IPS DF 6.9 (cell line): Measurements from ENCODE around the gene H6PD.

Experiments
- DNase-seq: peaks from one replicate; pipeline ENCODE4 v3.0.0-alpha.2; 2013; ENCODE audit warnings: low read depth, low spot score
- H3K27ac ChIP-seq: one replicate; pipeline ENCODE4 v1.5.1; 2013; ENCODE audit warnings: low read length, control low read depth
- H3K27me3 ChIP-seq: 2 replicates; pipeline ENCODE4 v1.6.1; 2013; ENCODE audit warnings: mild to moderate bottlenecking, low read length; ENCODE audit not compliant: control insufficient read depth, insufficient read depth
- H3K36me3 ChIP-seq: 2 replicates; pipeline ENCODE4 v1.6.1; 2013; ENCODE audit warnings: low read length; ENCODE audit not compliant: control insufficient read depth, insufficient read depth
- H3K4me1 ChIP-seq: 2 replicates; pipeline ENCODE4 v1.6.1; 2013; ENCODE audit warnings: low read length; ENCODE audit not compliant: control insufficient read depth, insufficient read depth
- H3K4me3 ChIP-seq: 2 replicates; pipeline ENCODE4 v1.5.1; 2013; ENCODE audit warnings: mild to moderate bottlenecking, low read length
- H3K9me3 ChIP-seq: 2 replicates; pipeline ENCODE4 v1.6.1; 2013; ENCODE audit warnings: low read length, inconsistent platforms; ENCODE audit not compliant: control insufficient read depth, insufficient read depth
- WGBS: extraction: QIAGEN DNeasy Blood & Tissue Kit; methylation state at CpG from one replicate; pipeline ENCODE4 v1.1.7; 2013; ENCODE audit warnings: mixed read lengths, missing lambda C conversion rate; ENCODE audit not compliant: insufficient read length, insufficient coverage; 5-methylcytosine and 5-hydroxymethylcytosine counted together

The H6PD gene

DNA sequence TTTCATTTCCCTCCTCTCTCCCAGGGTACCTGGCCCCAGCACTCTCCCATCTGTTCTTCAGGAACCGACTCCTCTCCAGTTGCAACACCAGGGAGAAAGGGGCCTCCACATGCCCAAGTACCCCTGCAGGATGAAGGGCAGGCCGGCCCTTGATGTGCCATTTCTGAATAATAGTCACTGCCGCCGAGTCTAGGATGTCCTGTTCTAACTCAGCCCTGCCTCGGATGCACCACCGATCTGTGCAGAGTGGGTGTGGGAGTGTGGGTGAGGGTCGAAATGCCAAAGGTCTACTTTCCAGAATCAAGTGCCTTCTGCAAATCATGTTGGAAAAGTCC is 32.7 kb downstream of the H6PD start:
- H3K27me3 ChIP-seq = no peaks in the 10 kb centered on the region
- no peaks in the 10 kb centered on the region for H3K9me3 ChIP-seq
- no peak overlapping the region for H3K27ac ChIP-seq
- no peak overlapping the region for H3K4me3 ChIP-seq
- H3K4me1 ChIP-seq = no peaks in the 10 kb centered on the region; the same call in 1 of the 2 replicates
- peaks cover 3% of the 10 kb centered on the region; the same call in 1 of the 2 replicates for H3K36me3 ChIP-seq
- DNase-seq = no peak
- WGBS = no CpG with 5 or more reads among the region's 7 CpGs

DNA sequence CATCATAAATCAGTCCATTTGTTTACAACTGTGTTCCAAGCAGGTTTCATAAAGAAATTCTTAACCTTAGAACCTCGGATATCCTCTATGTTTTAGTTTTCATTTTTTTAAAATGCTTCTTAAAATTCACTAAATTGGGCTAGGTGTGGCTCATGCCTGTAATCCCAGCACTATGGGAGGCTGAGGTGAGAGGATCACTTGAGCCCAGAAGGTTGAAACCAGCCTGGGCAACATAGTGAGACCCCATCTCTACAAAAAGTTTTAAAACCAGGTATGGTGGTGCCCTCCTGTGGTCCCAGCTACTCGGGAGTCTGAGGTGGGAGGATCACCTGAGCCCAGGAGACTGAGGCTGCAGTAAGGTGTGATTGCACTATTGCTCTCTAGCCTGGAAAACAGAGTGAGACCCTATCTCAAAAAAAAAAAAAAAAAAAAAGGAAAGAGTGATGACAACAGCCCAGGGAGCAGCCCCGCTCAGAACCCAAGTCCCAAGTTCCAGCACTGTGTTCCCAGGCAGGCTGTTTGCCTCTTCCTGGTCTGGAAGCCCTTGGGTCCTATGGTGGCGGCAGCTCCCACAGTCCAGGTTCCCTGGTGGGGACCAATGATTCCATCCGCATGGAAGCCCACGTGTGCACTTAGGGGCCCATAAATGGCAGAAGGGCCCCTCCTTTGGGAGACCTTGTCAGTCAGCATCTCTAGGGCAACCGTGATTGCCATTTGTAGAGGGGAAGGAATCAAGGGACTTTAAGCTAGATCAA is 33.4 kb downstream of the H6PD start:
- Histone ChIP-seq H3K4me1 (no peaks in the 10 kb centered on the region; the same call in 1 of the 2 replicates), H3K27ac (no peak overlapping the region), H3K4me3 (no peak overlapping the region), H3K36me3 (peaks cover 3% of the 10 kb centered on the region; the same call in 1 of the 2 replicates), H3K27me3 (no peaks in the 10 kb centered on the region), H3K9me3 (no peaks in the 10 kb centered on the region)
- DNase-seq = no peak
- WGBS = no CpG with 5 or more reads among the region's 7 CpGs

DNA sequence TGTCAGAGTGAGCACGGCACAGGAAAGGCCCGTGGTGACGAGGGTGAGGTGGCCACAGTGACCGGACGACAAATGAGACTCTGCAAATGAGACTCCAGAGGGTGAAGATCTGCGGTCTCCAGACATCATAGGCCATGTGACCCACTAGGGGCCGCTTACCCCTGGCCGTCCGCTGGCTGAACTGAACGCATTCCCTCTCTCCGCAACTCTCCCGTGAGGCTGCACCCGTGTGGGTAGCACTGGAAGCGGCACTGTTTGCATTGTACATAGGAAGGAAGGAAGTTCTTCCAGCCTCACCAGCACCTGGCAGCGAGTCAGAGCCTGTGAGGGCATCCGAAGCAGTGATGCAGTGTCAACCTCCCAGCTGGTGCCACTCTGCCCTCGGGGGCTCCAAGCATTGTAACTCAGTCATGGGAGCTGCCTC is 34.5 kb downstream of the H6PD start:
- Histone ChIP-seq H3K4me1 (no peaks in the 10 kb centered on the region; the same call in 1 of the 2 replicates), H3K9me3 (no peaks in the 10 kb centered on the region), H3K36me3 (peaks cover 3% of the 10 kb centered on the region; the same call in 1 of the 2 replicates), H3K27ac (no peak overlapping the region), H3K27me3 (no peaks in the 10 kb centered on the region), H3K4me3 (no peak overlapping the region)
- no peak for DNase-seq
- no CpG with 5 or more reads among the region's 17 CpGs for WGBS

DNA sequence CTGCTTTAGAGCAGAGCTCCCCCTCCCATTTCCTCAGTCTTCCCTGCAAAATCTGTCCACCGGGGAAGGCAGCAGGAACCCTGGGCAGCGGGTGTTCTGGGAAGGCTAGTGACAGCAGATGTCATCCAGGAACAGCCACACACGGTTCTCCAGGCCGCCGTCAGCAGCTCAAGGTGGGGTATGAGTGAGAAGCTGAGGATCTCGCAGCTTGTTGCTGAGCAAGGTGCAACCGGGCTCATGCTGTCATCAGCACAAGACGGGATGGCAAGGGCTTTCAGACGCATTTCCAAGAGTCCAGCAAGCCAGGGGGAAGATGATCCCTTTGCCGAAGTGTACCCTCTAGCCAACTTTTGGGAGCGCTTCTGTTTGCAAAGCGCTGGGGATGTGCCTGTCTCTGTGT is 35.1 kb downstream of the H6PD start:
- Histone ChIP-seq H3K4me1 (no peaks in the 10 kb centered on the region; the same call in 1 of the 2 replicates), H3K27ac (no peak overlapping the region), H3K9me3 (no peaks in the 10 kb centered on the region), H3K36me3 (no peaks in the 10 kb centered on the region; the same call in 1 of the 2 replicates), H3K4me3 (no peak overlapping the region), H3K27me3 (no peaks in the 10 kb centered on the region)
- no peak for DNase-seq
- WGBS = no CpG with 5 or more reads among the region's 12 CpGs

DNA sequence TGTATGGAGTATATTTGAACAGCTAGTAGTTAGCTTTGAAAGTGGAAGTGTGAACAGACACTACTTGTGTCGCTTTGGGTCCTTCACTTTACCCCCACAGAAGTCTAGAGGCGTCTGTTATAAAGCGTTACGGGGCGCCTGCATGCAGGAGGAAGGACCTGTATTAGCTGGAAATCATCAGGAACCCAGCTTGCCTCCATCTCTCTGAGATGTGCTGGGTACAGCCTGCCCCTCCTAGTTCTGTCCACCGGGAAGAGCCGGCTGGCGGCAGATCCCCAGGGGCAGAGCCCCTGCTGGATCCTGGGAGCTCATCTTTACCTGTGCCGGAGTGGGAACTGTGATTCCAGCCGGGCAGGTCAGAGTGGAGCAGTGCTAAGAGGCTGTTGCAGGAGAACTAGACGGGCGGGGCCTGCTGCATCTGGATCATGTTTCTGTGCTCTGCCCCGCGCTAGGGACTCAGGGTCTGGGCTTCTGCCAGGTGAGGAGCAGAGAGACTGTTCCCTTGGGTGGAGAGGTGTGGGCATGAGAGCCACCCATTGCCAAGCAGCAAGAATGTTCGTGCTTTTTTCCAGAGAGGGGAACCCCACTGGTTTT is 35.8 kb downstream of the H6PD start:
- no peaks in the 10 kb centered on the region for H3K36me3 ChIP-seq
- no peaks in the 10 kb centered on the region for H3K9me3 ChIP-seq
- no peaks in the 10 kb centered on the region; the same call in 1 of the 2 replicates for H3K4me1 ChIP-seq
- WGBS = no CpG with 5 or more reads among the region's 15 CpGs
- DNase-seq = no peak
- no peak overlapping the region for H3K4me3 ChIP-seq
- no peak overlapping the region for H3K27ac ChIP-seq
- H3K27me3 ChIP-seq = no peaks in the 10 kb centered on the region

DNA sequence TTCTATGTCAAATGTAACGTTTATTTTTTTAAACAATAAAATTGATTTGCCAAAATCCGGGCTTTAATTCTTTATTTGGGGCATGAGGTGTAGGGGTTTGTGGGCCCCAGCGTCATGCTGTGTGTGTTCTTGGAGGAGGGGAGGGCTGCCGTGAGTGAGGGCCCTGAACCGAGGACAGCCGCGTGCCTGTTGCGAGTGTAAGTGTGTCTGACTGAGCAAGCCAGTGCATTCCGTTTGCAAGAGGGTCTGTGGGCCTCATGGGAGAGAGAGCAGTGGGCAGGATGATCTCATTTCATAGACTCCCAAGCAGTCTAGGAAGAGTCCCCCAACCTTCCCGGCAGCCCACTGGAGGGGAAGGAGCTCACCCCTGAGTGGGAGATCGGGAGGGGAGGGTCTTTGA is 36.7 kb downstream of the H6PD start:
- Histone ChIP-seq H3K4me3 (no peak overlapping the region), H3K4me1 (no peaks in the 10 kb centered on the region; the same call in 1 of the 2 replicates), H3K27ac (no peak overlapping the region), H3K9me3 (no peaks in the 10 kb centered on the region), H3K36me3 (no peaks in the 10 kb centered on the region), H3K27me3 (no peaks in the 10 kb centered on the region)
- DNase-seq = no peak
- no CpG with 5 or more reads among the region's 11 CpGs for WGBS

DNA sequence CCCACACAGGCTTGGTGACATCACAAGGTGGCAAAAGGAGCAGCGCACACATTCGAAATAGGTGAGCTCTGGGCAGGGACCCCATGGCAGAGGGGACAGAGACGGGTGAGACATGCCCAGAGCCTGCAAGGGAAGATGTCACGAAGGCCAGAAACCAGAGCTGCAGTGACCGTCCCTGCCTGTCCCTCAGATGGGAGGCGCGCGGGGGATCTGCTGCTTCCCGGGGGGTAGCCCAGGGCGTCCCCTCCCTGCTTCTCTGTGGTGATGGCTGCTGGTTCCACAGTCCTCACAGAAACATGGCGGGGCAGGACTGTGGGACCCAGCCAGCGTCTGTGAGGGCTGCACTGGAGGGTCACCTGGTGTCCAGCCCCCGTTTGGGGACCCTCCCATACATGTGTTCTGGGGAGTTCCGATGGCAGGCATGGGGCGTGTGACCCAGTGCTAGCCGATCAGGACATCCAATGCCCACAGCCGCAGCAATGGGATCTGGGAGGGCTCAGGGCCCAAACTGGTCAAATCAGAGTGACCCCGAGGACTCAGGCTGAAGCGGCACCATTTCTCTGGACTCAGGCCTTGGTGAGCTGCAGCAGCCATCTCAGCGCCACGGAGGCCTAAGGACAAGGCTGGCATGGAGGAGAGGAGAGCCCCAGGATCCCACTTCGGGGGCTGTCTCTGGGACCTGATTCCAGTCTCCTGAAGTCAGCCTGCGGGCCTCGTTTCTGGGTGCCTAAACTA is 37.5 kb downstream of the H6PD start:
- H3K4me1 ChIP-seq = no peaks in the 10 kb centered on the region; the same call in none of the 2 replicates
- DNase-seq = no peak
- H3K36me3 ChIP-seq = no peaks in the 10 kb centered on the region
- H3K9me3 ChIP-seq = no peaks in the 10 kb centered on the region
- no peak overlapping the region for H3K4me3 ChIP-seq
- H3K27ac ChIP-seq = no peak overlapping the region
- WGBS = no CpG with 5 or more reads among the region's 24 CpGs
- H3K27me3 ChIP-seq = no peaks in the 10 kb centered on the region

DNA sequence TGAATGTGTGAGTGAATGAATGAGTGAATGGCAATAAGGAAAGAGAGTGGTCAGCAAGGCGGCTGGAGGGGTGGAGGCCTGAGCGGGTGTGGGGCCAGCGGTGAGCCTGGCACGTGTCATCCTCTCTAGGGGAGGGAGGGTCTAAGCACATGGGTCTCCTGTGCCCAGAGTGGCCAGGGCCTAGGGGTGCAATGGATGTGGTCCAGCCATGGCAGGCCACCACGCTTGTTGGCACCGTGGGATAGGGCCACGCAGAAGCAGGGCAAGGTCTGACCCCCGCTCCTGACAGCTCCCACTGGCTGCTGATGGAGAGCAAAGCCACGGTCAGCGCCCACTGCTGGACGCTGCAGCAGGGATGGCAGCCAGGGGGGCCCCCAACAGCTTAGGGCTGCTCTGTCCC is 38.6 kb downstream of the H6PD start:
- Histone ChIP-seq H3K27me3 (no peaks in the 10 kb centered on the region), H3K4me1 (no peaks in the 10 kb centered on the region; the same call in none of the 2 replicates), H3K9me3 (no peaks in the 10 kb centered on the region), H3K4me3 (no peak overlapping the region), H3K27ac (no peak overlapping the region), H3K36me3 (no peaks in the 10 kb centered on the region)
- no CpG with 5 or more reads among the region's 11 CpGs for WGBS
- DNase-seq = no peak

DNA sequence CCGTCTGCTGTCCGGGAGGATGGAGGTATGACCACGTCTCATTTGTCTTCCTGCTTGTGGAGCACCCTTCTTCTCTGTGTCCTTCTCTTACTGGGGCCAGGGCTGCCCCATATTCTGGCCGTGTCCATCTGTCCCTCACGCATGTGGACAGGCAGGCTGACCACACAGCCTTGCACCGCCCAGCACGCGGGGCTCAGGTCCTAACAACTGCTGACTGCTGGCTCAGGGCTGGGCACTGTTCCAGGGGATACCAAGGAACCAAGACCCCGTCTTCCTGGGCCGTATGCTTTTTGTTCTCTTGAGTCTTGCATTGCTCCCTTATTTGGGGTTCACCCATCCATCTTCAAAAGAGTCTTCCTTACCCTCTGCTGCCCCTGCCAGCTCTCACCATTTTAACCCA is 40.6 kb downstream of the H6PD start:
- H3K36me3 ChIP-seq = no peaks in the 10 kb centered on the region
- DNase-seq = no peak
- no peak overlapping the region for H3K4me3 ChIP-seq

DNA sequence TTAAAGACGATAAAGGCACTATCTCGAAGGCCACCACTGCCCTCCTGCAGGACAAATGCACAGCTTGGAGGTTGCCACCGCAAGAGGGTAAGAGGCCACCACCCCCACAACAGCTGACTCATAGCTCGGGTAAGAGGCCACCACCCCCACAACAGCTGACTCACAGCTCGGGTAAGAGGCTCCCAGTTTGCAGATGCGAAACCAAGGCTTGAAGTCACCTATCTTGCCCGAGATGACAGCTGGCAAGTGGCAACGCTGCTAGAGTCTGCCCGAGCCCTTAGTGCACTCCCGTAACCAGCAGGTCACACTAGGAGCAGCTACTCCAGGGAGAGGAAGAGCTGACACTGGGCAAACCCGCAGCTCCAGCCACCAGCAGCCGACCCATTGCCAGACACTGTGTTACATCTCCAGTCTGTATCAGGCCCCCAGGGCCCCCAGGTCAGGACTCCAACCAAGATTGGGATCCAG is 41.0 kb downstream of the H6PD start:
- Histone ChIP-seq H3K27me3 (no peaks in the 10 kb centered on the region), H3K9me3 (no peaks in the 10 kb centered on the region), H3K27ac (no peak overlapping the region), H3K36me3 (no peaks in the 10 kb centered on the region), H3K4me1 (peaks cover 2% of the 10 kb centered on the region; the same call in 1 of the 2 replicates), H3K4me3 (no peak overlapping the region)
- no peak for DNase-seq
- no CpG with 5 or more reads among the region's 12 CpGs for WGBS

More for the DNA sequence above, 40.6 kb downstream of the H6PD start:
- no peaks in the 10 kb centered on the region for H3K27me3 ChIP-seq
- WGBS = no CpG with 5 or more reads among the region's 10 CpGs
- no peaks in the 10 kb centered on the region for H3K9me3 ChIP-seq
- H3K27ac ChIP-seq = no peak overlapping the region
- peaks cover 2% of the 10 kb centered on the region; the same call in 1 of the 2 replicates for H3K4me1 ChIP-seq
